DLD1 (cell line): ENCODE results near the gene RIMS4.
"Not testable (repeated sequence)": the region's sequence is repeated elsewhere in the genome, so short reads cannot be mapped to it uniquely, and the experiment has no call there.

Experiments used
- in situ Hi-C: cut with HindIII; loops from 2 replicates; pipeline ENCODE4 v1.10.0; 2017; ENCODE audit warnings: low sequenced_read_pairs

RIMS4 gene

GRCh38 chr20:44830995-44831394 lies 20.6 kb upstream of the RIMS4 start:
- in situ Hi-C loops: no loop called here

GRCh38 chr20:44830523-44830922 lies 20.2 kb upstream of the RIMS4 start:
- in situ Hi-C loops: no loop called here

DNA sequence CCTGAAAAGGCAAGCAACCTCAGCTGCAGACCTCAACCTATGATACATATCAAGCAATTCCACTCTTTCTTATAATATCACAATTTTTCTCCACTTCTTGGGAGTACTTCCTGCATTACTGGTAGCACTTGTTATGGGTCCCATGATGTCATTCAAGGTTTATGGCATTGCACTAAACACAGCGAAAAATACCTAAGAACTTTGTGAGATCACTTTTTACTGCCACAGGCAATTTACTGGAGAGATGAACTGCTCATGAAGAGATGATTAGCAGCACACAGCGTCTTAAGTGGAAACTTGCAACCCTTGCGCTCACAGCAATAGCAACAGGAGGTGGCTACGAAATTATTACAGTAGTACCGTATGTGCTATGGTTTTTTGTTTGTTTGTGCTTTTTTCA lies 19.3 kb upstream of the RIMS4 start:
- in situ Hi-C loops: no loop called here

GRCh38 chr20:44828640-44829039 lies 18.3 kb upstream of the RIMS4 start:
- in situ Hi-C loops: no loop called here

- in situ Hi-C loops: no loop called here
Observed at GRCh38 chr20:44827401-44827800, 17.1 kb upstream of the RIMS4 start.

DNA sequence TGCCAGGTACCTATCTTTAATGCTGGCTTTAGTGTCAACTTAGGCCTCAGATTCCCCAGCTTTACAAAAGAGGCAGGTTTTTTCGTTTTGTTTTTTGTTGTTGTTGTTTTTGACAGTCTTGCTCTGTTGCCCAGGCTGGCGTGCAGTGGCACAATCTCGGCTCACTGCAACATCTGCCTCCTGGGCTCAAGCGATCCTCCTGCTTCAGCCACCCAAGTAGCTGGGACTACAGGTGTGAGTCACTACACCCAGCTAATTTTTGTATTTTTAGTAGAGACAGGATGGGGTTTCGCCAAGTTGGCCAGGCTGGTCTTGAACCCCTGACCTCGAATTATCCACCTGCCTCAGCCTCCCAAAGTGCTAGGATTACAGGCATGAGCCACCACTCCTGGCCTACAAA lies 11.2 kb upstream of the RIMS4 start:
- in situ Hi-C loops: not testable (repeated sequence)

GRCh38 chr20:44819936-44820335 lies 9.6 kb upstream of the RIMS4 start:
- in situ Hi-C loops: no loop called here

DNA sequence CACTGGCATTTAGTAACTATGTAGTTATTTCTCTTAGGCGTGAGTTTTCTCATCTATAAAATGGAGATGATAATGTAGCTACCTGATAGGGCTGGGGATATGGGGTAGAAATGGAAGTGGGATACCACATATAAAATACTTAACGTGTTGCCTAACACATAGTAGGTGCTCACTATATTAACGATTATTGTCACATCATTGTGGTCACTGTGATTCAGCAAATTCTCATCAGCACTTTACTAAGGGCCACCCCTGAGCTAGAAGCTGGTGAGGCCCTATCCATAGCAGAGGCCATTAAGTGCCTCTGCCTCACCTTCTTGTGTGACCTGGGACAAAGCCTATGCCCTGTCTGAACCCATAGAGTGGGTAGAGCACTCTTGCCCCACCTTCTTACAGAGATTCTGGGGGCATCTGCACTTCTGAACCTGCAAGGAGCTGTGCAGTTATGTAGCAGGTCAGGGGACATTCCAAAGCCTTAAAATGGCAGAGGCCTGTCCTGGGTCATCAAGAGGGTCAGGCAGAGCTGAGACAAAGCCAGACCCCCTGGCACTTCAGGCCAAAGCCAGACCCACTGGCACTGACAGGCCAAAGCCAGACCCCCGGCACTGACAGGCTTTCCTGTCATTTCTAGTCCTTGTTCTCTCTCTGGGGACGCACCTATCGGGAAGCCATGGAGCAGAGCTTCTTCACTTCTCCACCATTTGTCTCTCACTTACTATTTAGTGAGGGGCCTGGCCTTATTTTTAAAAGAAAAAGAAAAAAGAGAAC lies 7.0 kb upstream of the RIMS4 start:
- in situ Hi-C loops: no loop called here

DNA sequence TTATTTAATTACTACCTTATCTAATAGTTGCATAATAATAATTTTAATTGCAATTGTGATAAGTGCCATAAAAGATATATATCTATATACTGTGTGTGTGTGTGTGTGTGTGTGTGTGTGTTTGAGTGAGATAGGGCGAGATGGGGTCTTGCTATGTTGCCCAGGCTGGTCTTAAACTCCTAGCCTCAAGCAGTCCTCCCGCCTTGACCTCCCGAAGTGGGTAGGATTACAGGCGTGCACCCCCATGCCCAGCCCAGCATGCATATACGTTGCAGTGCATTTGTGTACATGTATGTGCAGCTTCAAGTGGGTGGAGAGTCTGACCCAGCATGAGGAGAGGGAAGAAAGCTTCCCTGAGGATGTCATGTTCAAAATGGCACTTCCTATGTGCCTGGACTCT lies 4.6 kb upstream of the RIMS4 start:
- in situ Hi-C loops: no loop called here

DNA sequence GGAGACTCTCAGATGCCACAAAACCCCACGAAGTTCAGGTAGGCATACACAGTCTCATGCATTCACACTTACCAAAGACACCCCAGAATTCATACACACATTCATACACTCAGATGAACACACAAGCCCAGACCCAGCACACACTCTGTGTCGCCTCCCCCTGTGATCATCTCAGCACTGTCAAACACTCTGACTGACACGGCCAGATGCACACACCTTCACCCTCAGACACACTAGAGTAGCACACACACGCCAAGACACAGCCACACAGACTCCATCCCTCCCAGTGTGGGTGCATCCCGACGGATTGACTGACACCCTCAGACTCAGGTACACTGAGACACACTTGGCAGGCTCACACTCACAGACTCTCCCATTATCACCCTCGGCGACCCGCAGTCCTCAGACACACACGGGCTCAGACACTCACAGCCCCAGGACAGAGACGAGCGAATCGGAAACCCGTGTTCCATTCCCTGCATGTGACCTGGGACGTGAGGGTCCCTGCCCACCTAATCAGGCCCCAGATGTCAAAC lies 872 bp upstream of the RIMS4 start:
- in situ Hi-C loops: no loop called here

- in situ Hi-C loops: no loop called here
Observed at GRCh38 chr20:44810061-44810390, 320 bp downstream of the RIMS4 start.

DNA sequence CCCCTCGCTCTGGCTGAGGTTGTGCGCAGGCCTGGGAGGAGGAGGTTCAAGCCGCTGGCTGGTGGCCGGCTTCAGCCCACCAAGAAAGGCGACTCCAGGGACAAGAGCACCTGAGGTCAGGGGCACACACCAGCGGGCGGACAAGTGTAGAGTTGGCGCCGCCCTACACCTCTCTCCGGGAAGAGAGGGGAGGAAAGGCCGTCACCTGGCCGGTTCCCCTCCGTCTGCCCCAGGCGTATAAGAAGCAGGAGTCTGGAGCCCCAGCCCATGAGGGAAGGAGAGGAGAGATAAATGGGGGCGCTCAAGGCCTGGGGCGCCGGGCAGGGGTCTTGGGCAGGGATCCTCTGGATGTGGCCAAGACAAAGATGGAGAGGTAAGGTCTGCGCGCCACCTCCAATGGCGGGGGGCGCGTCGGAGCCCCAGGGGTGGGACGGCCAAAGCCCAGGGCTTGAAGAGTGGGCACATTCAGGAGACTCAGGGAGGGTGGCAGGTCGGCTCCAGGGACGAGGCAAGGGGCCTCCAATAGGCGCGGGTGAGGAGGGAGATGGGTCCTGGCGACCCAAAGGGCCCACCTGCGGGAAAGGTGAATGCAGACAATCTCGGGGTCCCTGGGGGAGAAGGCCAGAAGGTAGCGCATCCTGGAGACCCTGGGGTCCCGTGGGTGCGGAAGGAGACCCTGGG lies 826 bp downstream of the RIMS4 start:
- in situ Hi-C loops: no loop called here

GRCh38 chr20:44807684-44808056 lies 2.7 kb downstream of the RIMS4 start:
- in situ Hi-C loops: no loop called here

DNA sequence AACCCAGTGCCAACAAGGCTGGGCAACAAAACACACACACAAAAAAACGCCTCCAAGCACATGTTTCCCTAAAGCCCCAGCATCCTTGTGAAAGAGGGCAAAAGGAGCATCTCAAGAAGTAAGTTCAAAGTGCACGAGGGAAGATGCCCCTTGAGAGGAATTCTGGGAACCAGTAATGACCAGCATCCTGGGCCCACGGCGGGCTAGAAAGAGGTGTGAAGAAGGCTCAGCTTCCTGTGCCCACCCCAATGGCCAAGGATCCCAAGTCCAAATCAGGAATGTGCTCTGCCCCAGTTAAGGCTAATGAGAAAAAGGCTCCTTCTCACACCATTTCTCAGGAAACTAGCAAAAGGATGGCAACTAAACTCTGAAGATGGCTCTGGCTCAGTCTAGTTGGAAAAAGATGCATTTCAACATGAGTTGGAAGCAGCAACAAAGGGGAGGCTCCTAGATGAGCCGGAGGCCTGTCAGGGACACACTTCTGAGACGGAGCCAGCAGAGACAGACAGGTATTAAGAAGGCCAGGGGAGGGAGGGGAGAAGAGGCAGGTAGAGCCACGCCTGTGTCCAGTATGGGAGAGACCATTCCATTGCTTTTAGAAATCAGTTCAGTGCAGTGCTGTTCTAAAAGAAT lies 3.2 kb downstream of the RIMS4 start:
- in situ Hi-C loops: no loop called here

GRCh38 chr20:44805979-44806620 lies 4.2 kb downstream of the RIMS4 start:
- in situ Hi-C loops: no loop called here

DNA sequence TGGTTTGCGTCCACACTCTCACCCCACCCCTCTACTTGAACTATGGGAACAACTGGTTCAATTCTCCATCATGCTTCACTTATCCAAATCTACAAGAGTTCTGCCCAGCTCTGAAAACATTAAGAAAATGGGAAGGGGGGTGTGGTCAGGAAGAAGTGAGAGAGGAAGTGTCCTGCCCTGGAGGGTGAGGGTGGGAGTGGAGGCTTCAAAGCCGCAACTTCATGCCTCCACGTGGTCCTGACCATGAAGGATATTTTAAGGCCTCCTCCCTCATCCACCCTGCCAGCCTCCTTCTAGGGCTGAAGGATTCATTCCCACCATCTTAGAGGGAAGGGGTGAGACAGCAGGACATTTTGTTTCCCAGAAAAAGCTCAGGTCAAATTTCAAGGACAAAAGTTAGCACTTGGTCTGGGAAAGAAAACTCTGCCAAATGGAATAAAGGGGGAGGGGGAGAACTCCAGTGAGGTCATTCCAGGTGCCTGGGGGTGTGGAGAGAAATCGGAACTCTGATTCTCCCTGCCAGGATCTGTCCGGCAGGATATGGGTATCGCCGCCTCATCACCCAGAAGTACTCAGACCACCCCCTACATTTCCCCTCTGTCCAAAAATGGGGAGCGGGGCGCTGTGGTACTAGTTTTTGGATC lies 4.9 kb downstream of the RIMS4 start:
- in situ Hi-C loops: no loop called here

DNA sequence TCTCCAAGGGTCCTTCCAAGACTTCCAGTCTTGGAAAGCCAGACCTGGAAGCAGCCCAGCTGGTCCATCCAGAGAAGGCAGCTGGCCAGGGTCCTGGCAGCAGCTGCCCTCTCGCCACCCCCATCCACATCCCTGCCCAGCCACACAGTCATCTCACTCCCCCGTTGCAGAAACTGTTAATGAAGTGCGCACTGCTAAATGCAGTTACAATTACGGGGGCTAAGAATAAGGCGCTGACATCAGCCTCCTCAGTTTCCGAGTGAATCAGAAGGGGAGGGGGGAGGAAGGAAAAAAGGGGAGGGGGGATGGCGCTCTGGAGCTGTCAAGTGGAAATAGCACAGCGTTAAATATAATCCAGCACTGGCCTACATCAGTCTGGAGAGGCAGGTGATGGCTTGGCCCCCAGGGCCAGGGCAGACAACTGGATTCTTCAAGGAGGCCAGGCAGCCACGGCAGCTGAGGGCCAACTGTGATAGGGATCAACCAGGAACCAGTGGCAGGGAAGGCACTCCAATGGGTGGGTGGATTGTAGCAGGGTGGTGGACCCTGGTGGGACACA lies 6.9 kb downstream of the RIMS4 start:
- in situ Hi-C loops: no loop called here

DNA sequence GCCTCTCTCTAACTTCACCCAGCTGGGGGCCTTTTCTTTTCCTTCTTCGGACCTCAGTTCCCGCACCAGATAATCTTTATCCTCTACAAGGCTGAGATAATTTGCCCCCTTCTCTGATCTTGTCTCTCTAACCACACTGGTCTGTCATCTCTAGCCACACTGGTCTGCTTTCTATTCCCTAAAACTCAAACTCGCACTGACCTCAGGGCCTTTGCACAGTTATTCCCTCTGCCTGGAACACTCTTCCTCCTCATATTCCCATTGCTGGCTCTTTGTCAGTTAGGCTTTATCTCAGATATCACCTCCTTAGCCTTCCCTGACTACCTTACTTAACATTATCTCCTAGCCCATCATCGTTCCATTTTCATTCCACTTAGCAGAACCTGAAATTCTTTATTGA lies 7.6 kb downstream of the RIMS4 start:
- in situ Hi-C loops: no loop called here

- in situ Hi-C loops: no loop called here
Observed at GRCh38 chr20:44800391-44801046, 9.8 kb downstream of the RIMS4 start.

GRCh38 chr20:44799691-44800090 lies 10.7 kb downstream of the RIMS4 start:
- in situ Hi-C loops: no loop called here
